OCI-LY3 (cell line): ENCODE data around the gene ATP7B.

Experiments used
- H2AFZ ChIP-seq: fragments of 200-600, 300-600 bp; shearing (Covaris generic); 2 replicates; pipeline ENCODE4 v1.6.0; 2014; ENCODE audit warnings: antibody characterized with exemption, low read depth, low read length
- H3K27ac ChIP-seq: fragments of 200-600, 300-600 bp; sonication (generic); 2 replicates; pipeline ENCODE4 v1.5.1; 2014; ENCODE audit warnings: mild to moderate bottlenecking, low read length, moderate library complexity, mixed read lengths
- H3K27me3 ChIP-seq: fragments of 200-600, 300-600 bp; sonication (generic); 2 replicates; pipeline ENCODE4 v1.6.1; 2014; ENCODE audit warnings: low read depth, low read length, mixed read lengths
- H3K36me3 ChIP-seq: fragments of 200-600, 300-600 bp; sonication (generic); replicated peaks from 2 replicates; pipeline ENCODE3; 2014; ENCODE audit warnings: low read depth, low read length, mixed read lengths
- H3K4me1 ChIP-seq: fragments of 300-600, 200-600 bp; sonication (generic); 2 replicates; pipeline ENCODE4 v1.6.1; 2014; ENCODE audit warnings: low read length, mixed read lengths
- H3K4me2 ChIP-seq: fragments of 200-600, 300-600 bp; sonication (generic); 2 replicates; pipeline ENCODE4 v1.6.1; 2014; ENCODE audit warnings: low read length, mixed read lengths
- H3K4me3 ChIP-seq: fragments of 300-600, 200-600 bp; sonication (generic); 2 replicates; pipeline ENCODE4 v1.5.1; 2014; ENCODE audit warnings: antibody characterized with exemption, mild to moderate bottlenecking, low read length, moderate library complexity
- H3K79me2 ChIP-seq: fragments of 300-600, 200-600 bp; shearing (Covaris generic); 2 replicates; pipeline ENCODE4 v1.6.1; 2014; ENCODE audit warnings: mild to moderate bottlenecking, low read length, mixed read lengths
- H3K9ac ChIP-seq: fragments of 300-600, 200-600 bp; shearing (Covaris generic); 2 replicates; pipeline ENCODE4 v1.6.0; 2014; ENCODE audit warnings: mild to moderate bottlenecking, low read length, moderate library complexity
- H3K9me3 ChIP-seq: fragments of 200-600, 300-600 bp; shearing (Covaris generic); 2 replicates; pipeline ENCODE4 v1.6.1; 2014; ENCODE audit warnings: low read length, mixed read lengths; ENCODE audit not compliant: insufficient read depth
- H4K20me1 ChIP-seq: fragments of 200-600, 300-600 bp; sonication (generic); 2 replicates; pipeline ENCODE4 v1.6.1; 2016; ENCODE audit warnings: low read length, mixed read lengths; ENCODE audit not compliant: insufficient read depth
- EZH2phosphoT487 ChIP-seq: fragments of 200-600 bp; shearing (Covaris generic); IDR thresholded peaks from 2 replicates; pipeline ENCODE4 v1.6.1; 2018; ENCODE audit warnings: antibody characterized with exemption, mixed run types, low read depth
- TF ChIP-seq, protein P1 (sequence below): fragments of 200-600, 300-600 bp; sonication (generic); IDR thresholded peaks from 2 replicates; pipeline ENCODE4 v1.5.1; 2014; ENCODE audit warnings: antibody characterized with exemption, low read length, low read depth

ATP7B gene

GRCh38 chr13:51998723-51999509 lies 12.3 kb downstream of the ATP7B start:
- Histone ChIP-seq H3K27ac (no peak overlapping the region), H3K27me3 (peaks cover 20% of the 10 kb centered on the region), H3K4me2 (no peak overlapping the region), H3K79me2 (no peaks in the 10 kb centered on the region), H3K9ac (no peak overlapping the region), H3K4me3 (no peak overlapping the region), H4K20me1 (no peaks in the 10 kb centered on the region), H3K36me3 (no peaks in the 10 kb centered on the region), H3K4me1 (peaks cover 3% of the 10 kb centered on the region; the same call in 1 of the 2 replicates), H3K9me3 (no peaks in the 10 kb centered on the region), H2AFZ (no peak overlapping the region)
- TF ChIP-seq, protein P1, sequence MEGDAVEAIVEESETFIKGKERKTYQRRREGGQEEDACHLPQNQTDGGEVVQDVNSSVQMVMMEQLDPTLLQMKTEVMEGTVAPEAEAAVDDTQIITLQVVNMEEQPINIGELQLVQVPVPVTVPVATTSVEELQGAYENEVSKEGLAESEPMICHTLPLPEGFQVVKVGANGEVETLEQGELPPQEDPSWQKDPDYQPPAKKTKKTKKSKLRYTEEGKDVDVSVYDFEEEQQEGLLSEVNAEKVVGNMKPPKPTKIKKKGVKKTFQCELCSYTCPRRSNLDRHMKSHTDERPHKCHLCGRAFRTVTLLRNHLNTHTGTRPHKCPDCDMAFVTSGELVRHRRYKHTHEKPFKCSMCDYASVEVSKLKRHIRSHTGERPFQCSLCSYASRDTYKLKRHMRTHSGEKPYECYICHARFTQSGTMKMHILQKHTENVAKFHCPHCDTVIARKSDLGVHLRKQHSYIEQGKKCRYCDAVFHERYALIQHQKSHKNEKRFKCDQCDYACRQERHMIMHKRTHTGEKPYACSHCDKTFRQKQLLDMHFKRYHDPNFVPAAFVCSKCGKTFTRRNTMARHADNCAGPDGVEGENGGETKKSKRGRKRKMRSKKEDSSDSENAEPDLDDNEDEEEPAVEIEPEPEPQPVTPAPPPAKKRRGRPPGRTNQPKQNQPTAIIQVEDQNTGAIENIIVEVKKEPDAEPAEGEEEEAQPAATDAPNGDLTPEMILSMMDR: no peak
- no peak for TF ChIP-seq EZH2phosphoT487

DNA sequence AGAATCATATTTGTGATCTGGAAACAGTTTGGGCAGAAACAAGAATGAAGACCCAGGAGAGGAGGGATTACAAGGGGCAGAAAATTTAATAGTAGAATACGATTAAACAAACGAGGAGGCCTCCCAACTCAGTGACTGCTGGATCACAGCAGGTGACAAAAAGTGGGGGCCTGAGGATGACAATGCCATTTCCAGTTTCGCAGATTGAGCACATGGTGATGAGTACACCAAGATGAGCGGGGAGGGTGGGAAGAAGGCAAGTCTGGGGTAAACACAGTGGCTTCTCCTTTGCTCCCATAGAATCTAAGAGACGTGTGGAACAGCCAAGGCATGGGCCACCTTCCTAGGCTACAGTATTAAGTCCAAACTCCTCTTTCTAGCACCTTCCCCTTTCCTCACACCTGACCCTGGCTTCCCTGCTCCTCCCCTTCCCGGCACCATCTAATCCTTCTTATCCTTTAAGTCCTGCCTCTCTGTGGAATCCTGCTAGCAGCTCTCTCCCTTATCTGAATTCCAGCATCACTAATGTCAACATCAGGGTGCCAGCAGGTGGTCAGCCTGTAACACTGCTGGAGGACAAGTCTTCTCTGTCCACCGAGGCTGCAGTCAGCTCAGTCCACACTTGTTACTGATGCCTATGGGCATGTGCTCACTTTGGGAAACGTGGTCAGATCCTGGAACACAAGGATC lies 13.5 kb downstream of the ATP7B start:
- peaks cover 3% of the 10 kb centered on the region; the same call in 1 of the 2 replicates for H3K4me1 ChIP-seq
- H3K27me3 ChIP-seq: peaks cover 20% of the 10 kb centered on the region
- no peaks in the 10 kb centered on the region for H3K79me2 ChIP-seq
- no peak overlapping the region for H3K9ac ChIP-seq
- H4K20me1 ChIP-seq: no peaks in the 10 kb centered on the region
- H2AFZ ChIP-seq: no peak overlapping the region
- no peak overlapping the region for H3K27ac ChIP-seq
- no peak overlapping the region for H3K4me3 ChIP-seq
- TF ChIP-seq, protein P1: no peak
- TF ChIP-seq EZH2phosphoT487: no peak
- no peaks in the 10 kb centered on the region for H3K36me3 ChIP-seq
- no peaks in the 10 kb centered on the region for H3K9me3 ChIP-seq
- H3K4me2 ChIP-seq: no peak overlapping the region

GRCh38 chr13:51997186-51997585 lies 14.1 kb downstream of the ATP7B start:
- no peak overlapping the region for H3K4me2 ChIP-seq
- TF ChIP-seq, protein P1: no peak
- no peak for TF ChIP-seq EZH2phosphoT487
- no peaks in the 10 kb centered on the region for H3K9me3 ChIP-seq
- H2AFZ ChIP-seq: no peak overlapping the region
- no peak overlapping the region for H3K9ac ChIP-seq
- H3K4me1 ChIP-seq: peaks cover 3% of the 10 kb centered on the region; the same call in 1 of the 2 replicates
- H4K20me1 ChIP-seq: no peaks in the 10 kb centered on the region
- H3K27ac ChIP-seq: no peak overlapping the region
- no peaks in the 10 kb centered on the region for H3K36me3 ChIP-seq
- H3K27me3 ChIP-seq: peaks cover 20% of the 10 kb centered on the region
- no peak overlapping the region for H3K4me3 ChIP-seq
- no peaks in the 10 kb centered on the region for H3K79me2 ChIP-seq

GRCh38 chr13:51996641-51997040 lies 14.6 kb downstream of the ATP7B start:
- Histone ChIP-seq H3K4me1 (peaks cover 3% of the 10 kb centered on the region; the same call in 1 of the 2 replicates), H3K4me2 (no peak overlapping the region), H3K4me3 (no peak overlapping the region), H3K36me3 (no peaks in the 10 kb centered on the region), H3K79me2 (no peaks in the 10 kb centered on the region), H3K9me3 (no peaks in the 10 kb centered on the region), H3K27ac (no peak overlapping the region), H2AFZ (no peak overlapping the region), H3K9ac (no peak overlapping the region), H3K27me3 (peaks cover 20% of the 10 kb centered on the region), H4K20me1 (no peaks in the 10 kb centered on the region)
- TF ChIP-seq EZH2phosphoT487: no peak
- TF ChIP-seq, protein P1: no peak
